T47D (cell line): ENCODE results near the gene NR5A2.
A peak's percentile ranks its signal among the peaks of the same experiment; 100 is the strongest.

Experiments used
- DNase-seq, 2 experiments: peaks; one replicate each; pipeline versions ENCODE4 v3.0.0 to v3.0.0-alpha.2; 2011 to 2012; ENCODE audit warnings: low read depth in 1 of 2, low spot score in 1 of 2
- JUND ChIP-seq: IDR thresholded peaks from 2 replicates; pipeline ENCODE4 v1.6.1; 2012; ENCODE audit warnings: low read depth
- in situ Hi-C: cut with HindIII; loops from 2 replicates; pipeline ENCODE4 v1.10.0; 2016; ENCODE audit warnings: low sequenced_read_pairs, low pct_unique_long_range_greater_than_20kb

Gene NR5A2

GRCh38 chr1:200095057-200095577 lies 67.6 kb downstream of the NR5A2 start:
- in situ Hi-C loops = no loop called here
- no peak for DNase-seq
- no peak for TF ChIP-seq JUND

- in situ Hi-C loops = no loop called here
- TF ChIP-seq JUND = no peak
- DNase-seq = no peak
Measured at GRCh38 chr1:200096774-200097173, 69.3 kb downstream of the NR5A2 start.

- no peak for TF ChIP-seq JUND
- no peak for DNase-seq
- in situ Hi-C loops = no loop called here
Measured at GRCh38 chr1:200099040-200099439, 71.5 kb downstream of the NR5A2 start.

GRCh38 chr1:200103966-200104583 lies 76.6 kb downstream of the NR5A2 start:
- in situ Hi-C loops = no loop called here
- no peak for DNase-seq
- no peak for TF ChIP-seq JUND

- no peak for TF ChIP-seq JUND
- DNase-seq = peak in 1 of 2 experiments; percentile 57
- in situ Hi-C loops = no loop called here
Measured at GRCh38 chr1:200107004-200107470, 79.5 kb downstream of the NR5A2 start.

- in situ Hi-C loops = no loop called here
- no peak for TF ChIP-seq JUND
- no peak for DNase-seq
Measured at GRCh38 chr1:200108659-200109058, 81.1 kb downstream of the NR5A2 start.

- TF ChIP-seq JUND = no peak
- in situ Hi-C loops = no loop called here
- no peak for DNase-seq
Measured at GRCh38 chr1:200112290-200112689, 84.8 kb downstream of the NR5A2 start.

GRCh38 chr1:200115532-200115931 lies 88.0 kb downstream of the NR5A2 start:
- no peak for DNase-seq
- no peak for TF ChIP-seq JUND
- in situ Hi-C loops = no loop called here

- in situ Hi-C loops = no loop called here
- no peak for DNase-seq
- no peak for TF ChIP-seq JUND
Measured at GRCh38 chr1:200116324-200116723, 88.8 kb downstream of the NR5A2 start.

- in situ Hi-C loops = no loop called here
- TF ChIP-seq JUND = no peak
- DNase-seq = peak in 1 of 2 experiments; percentile 43
Measured at GRCh38 chr1:200118779-200119505, 91.4 kb downstream of the NR5A2 start.

- DNase-seq = no peak
- in situ Hi-C loops = no loop called here
- no peak for TF ChIP-seq JUND
Measured at GRCh38 chr1:200121421-200121820, 93.9 kb downstream of the NR5A2 start.

GRCh38 chr1:200124309-200124708 lies 96.8 kb downstream of the NR5A2 start:
- TF ChIP-seq JUND = no peak
- DNase-seq = no peak
- in situ Hi-C loops = no loop called here

- no peak for TF ChIP-seq JUND
- in situ Hi-C loops = no loop called here
Measured at GRCh38 chr1:200128081-200128480, 100.6 kb downstream of the NR5A2 start.

More at GRCh38 chr1:200128081-200128480, 100.6 kb downstream of the NR5A2 start:
- DNase-seq = no peak
